GM21786 (cell line): ENCODE data around the gene ENO3.

ENCODE experiments used
- ATAC-seq: cut with Tn5 transposase; IDR thresholded peaks from one replicate; pipeline ENCODE4 v1.9.1; 2021; ENCODE audit not compliant: unreplicated experiment

The ENO3 gene

GRCh38 chr17:4936436-4936835 lies 14.5 kb upstream of the ENO3 start:
- ATAC-seq, result no peak

- no peak for ATAC-seq
Measured at GRCh38 chr17:4937553-4937952, 13.4 kb upstream of the ENO3 start.

GRCh38 chr17:4938069-4938491 lies 12.8 kb upstream of the ENO3 start:
- no peak for ATAC-seq

GRCh38 chr17:4938688-4939545 lies 12.0 kb upstream of the ENO3 start:
- no peak for ATAC-seq

- peak; percentile 6 for ATAC-seq
Measured at GRCh38 chr17:4939546-4939795, 11.4 kb upstream of the ENO3 start.

GRCh38 chr17:4939796-4940554 lies 10.9 kb upstream of the ENO3 start, which contains the start of the genes RNF167 and SLC25A11:
TSS of gene RNF167 (plus strand) at chr17:4940268. CDS start at chr17:4940910, 642 bp downstream.
TSS of gene SLC25A11 (minus strand) at chr17:4940046. CDS start at chr17:4939910, 136 bp downstream.
- peak; percentile 73 for ATAC-seq

GRCh38 chr17:4940555-4941318 lies 10.2 kb upstream of the ENO3 start:
- no peak for ATAC-seq

GRCh38 chr17:4941319-4941610 lies 9.7 kb upstream of the ENO3 start:
- no peak for ATAC-seq

GRCh38 chr17:4942760-4943508 lies 8.0 kb upstream of the ENO3 start:
- no peak for ATAC-seq

- ATAC-seq, result no peak
Measured at GRCh38 chr17:4944163-4944553, 6.8 kb upstream of the ENO3 start.

GRCh38 chr17:4944554-4945175 lies 6.3 kb upstream of the ENO3 start:
- ATAC-seq, result no peak

- no peak for ATAC-seq
Measured at GRCh38 chr17:4945176-4945943, 5.6 kb upstream of the ENO3 start.

- no peak for ATAC-seq
Measured at GRCh38 chr17:4945944-4946280, 5.0 kb upstream of the ENO3 start.

- ATAC-seq, result no peak
Measured at GRCh38 chr17:4946312-4946976, 4.5 kb upstream of the ENO3 start.

- ATAC-seq, result no peak
Measured at GRCh38 chr17:4947010-4947410, 3.9 kb upstream of the ENO3 start.

GRCh38 chr17:4947411-4948165 lies 3.3 kb upstream of the ENO3 start:
- ATAC-seq, result no peak

GRCh38 chr17:4948166-4948930 lies 2.6 kb upstream of the ENO3 start, which contains the start of gene PFN1:
TSS of gene PFN1 (minus strand) at chr17:4948530. CDS start at chr17:4948394, 136 bp downstream.
- ATAC-seq, result no peak

- no peak for ATAC-seq
Measured at GRCh38 chr17:4948931-4949320, 2.0 kb upstream of the ENO3 start.
